Activated T-helper 1 cell treated with anti-CD3 and anti-CD28 coated beads, Interleukin-12 subunit alpha, Interleukin-12 subunit beta, Interleukin-2, Interleukin-4 antibody, amounts not matched to agents 30 ng/mL and 10 ng/mL and 1 ng/mL, durations not matched to agents 14 hours and 24 hours and 36 hours (primary cell): Measurements from ENCODE around the gene PROM1. TPM values are rescaled to one million over a fixed set of nuclear protein-coding genes. Genes with fewer than 3 reads are reported as not detected.

Experiments
- DNase-seq: peaks from one replicate; pipeline ENCODE4 v3.0.0; 2021; ENCODE audit warnings: low spot score
- H3K27ac Mint-ChIP-seq: one replicate; pipeline ENCODE4 v1.8.0; 2021; ENCODE audit warnings: mild to moderate bottlenecking, mixed read lengths
- H3K27me3 Mint-ChIP-seq: one replicate; pipeline ENCODE4 v1.8.0; 2022; ENCODE audit warnings: mild to moderate bottlenecking, moderate library complexity, mixed read lengths; ENCODE audit not compliant: insufficient read depth
- H3K36me3 Mint-ChIP-seq: one replicate; pipeline ENCODE4 v1.8.0; 2021; ENCODE audit warnings: low read depth, mixed read lengths
- H3K4me1 Mint-ChIP-seq: one replicate; pipeline ENCODE4 v1.8.0; 2021; ENCODE audit warnings: low read depth, mixed read lengths
- H3K4me3 Mint-ChIP-seq: one replicate; pipeline ENCODE4 v1.8.0; 2021; ENCODE audit warnings: mild to moderate bottlenecking, moderate library complexity, mixed read lengths
- H3K9me3 Mint-ChIP-seq: one replicate; pipeline ENCODE4 v1.8.0; 2021; ENCODE audit warnings: mixed read lengths
- intact Hi-C: fragments of 100-400 bp; cut with micrococcal nuclease; formaldehyde crosslinking; loops from one replicate; pipeline ENCODE4 v1.15.1; 2024
- total RNA-seq: library from RNA; stranded (reverse); gene quantifications from 2 replicates; pipeline ENCODE4 v1.2.3, GENCODE V29; 2022

The PROM1 gene
- total RNA-seq, 1 donor from 2014 or later, result not detected

DNA sequence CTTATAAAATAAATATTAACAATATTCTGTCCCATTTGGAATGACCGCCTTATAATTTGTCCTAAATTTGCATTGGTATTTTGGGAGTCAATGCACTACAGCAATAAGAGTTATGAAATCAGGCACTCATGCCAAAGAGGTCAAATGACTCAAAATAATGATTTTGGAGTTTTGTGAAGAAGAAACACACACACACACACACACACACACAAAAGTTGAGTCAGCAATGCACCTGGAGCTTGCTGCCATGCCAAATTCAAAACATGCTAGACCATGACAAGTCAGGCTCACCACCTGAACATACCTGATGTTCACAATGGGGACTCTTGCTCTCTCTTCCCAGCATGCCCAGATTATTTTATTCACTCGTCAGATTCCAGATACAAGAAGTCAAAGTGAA lies 56.7 kb downstream of the PROM1 start:
- Mint-ChIP-seq H3K27me3 (peaks cover 13% of the 10 kb centered on the region), H3K4me3 (no peak overlapping the region), H3K4me1 (no peaks in the 10 kb centered on the region), H3K36me3 (no peaks in the 10 kb centered on the region), H3K27ac (no peak overlapping the region), H3K9me3 (no peaks in the 10 kb centered on the region)
- no peak for DNase-seq
- intact Hi-C loops, result loop anchor here (5.0 to 10.0 kb wide), 2 partner anchors 890 to 1418 kb away; no protein-coding TSS in a partner anchor

DNA sequence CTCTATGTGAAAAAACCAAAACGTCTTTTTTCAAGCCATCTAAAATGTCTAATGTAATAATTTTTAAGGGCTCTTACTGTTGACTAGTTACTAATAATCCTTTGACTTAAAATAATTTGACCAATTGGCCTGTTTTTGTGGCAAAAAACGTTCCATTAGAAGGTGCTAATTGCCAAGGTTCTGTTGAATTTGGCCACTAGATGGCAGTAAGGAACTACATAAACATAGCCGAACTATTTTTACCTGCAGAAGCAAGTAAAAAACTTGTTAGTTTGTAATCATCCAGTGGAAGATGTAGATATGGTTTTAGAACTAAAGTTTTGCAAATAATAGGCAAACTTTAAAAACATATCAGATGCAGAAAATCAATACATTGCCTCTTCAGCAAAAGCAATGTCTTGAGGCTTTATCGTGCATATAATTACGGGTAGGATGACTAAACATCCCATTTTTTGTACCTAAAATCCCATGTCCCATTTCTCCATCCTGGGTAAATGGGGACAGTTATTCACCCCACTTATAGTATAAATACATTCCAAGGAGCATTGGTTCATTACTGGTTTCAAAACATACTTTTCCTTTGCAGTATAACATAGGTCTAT lies 57.6 kb downstream of the PROM1 start:
- Mint-ChIP-seq H3K27ac (no peak overlapping the region), H3K4me1 (no peaks in the 10 kb centered on the region), H3K4me3 (no peak overlapping the region), H3K9me3 (no peaks in the 10 kb centered on the region), H3K36me3 (no peaks in the 10 kb centered on the region), H3K27me3 (peaks cover 16% of the 10 kb centered on the region)
- peak; percentile 5 for DNase-seq
- intact Hi-C loops, result loop anchor here (1.0 to 10.0 kb wide), 4 partner anchors 173 to 1419 kb away; no protein-coding TSS in a partner anchor

DNA sequence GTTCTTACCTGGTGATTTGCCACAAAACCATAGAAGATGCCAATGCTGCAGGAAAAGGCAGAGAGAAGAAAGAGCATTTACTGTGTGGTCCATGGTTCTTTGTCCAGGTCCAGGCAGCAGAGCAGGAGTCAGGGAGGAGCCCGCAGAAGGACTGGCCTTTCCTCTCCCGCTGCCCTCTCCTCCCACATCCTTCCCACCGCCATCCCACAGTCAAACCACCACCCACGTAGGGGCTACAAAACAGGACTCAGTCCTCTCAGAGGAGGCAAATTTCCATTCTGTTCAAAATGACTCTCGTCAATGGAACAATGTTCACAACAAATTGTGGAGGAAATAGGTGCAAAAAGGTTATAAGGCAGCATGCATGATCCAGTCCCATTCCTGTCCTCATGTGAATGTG lies 58.6 kb downstream of the PROM1 start:
- no peaks in the 10 kb centered on the region for H3K36me3 Mint-ChIP-seq
- no peaks in the 10 kb centered on the region for H3K9me3 Mint-ChIP-seq
- no peak for DNase-seq
- no peak overlapping the region for H3K27ac Mint-ChIP-seq
- H3K4me1 Mint-ChIP-seq, result no peaks in the 10 kb centered on the region
- no peak overlapping the region for H3K4me3 Mint-ChIP-seq
- intact Hi-C loops, result loop anchor here (5.0 to 10.0 kb wide), 2 partner anchors 892 to 1420 kb away; no protein-coding TSS in a partner anchor
- H3K27me3 Mint-ChIP-seq, result peaks cover 20% of the 10 kb centered on the region

DNA sequence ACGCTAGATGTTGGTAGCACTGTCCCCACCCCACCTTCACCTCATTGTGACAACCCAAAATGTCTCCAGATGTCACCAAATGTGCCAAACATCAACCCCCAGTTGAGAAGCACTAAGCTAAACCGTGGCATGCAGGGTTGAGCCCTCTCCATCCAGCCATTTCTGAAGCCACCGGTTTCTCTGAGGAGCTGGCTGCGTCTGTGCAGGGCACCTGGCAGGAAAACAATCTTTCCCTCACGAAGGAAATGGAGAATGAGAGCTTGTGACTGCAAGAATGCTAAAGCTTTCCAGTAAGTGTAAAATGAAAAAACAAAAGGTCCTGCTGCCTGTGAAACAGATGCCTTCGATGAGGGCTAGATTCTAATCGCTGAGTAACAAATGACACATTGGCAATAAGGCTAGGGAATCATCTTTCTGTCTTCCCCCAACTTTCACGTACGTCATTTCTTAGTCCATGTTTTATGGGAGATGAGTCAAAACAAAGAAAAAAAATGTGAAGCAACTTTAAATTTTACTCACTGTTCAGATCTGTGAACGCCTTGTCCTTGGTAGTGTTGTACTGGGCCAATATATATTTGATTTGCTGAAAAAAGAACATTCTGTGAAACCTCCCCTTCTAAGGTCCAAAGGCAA lies 59.9 kb downstream of the PROM1 start:
- no peak overlapping the region for H3K4me3 Mint-ChIP-seq
- intact Hi-C loops, result loop anchor here (10.0 kb wide), 1 partner anchor 1421 kb away; no protein-coding TSS in a partner anchor
- no peak overlapping the region for H3K27ac Mint-ChIP-seq
- no peaks in the 10 kb centered on the region for H3K9me3 Mint-ChIP-seq
- H3K4me1 Mint-ChIP-seq, result no peaks in the 10 kb centered on the region
- peaks cover 19% of the 10 kb centered on the region for H3K27me3 Mint-ChIP-seq
- no peaks in the 10 kb centered on the region for H3K36me3 Mint-ChIP-seq
- DNase-seq, result no peak

DNA sequence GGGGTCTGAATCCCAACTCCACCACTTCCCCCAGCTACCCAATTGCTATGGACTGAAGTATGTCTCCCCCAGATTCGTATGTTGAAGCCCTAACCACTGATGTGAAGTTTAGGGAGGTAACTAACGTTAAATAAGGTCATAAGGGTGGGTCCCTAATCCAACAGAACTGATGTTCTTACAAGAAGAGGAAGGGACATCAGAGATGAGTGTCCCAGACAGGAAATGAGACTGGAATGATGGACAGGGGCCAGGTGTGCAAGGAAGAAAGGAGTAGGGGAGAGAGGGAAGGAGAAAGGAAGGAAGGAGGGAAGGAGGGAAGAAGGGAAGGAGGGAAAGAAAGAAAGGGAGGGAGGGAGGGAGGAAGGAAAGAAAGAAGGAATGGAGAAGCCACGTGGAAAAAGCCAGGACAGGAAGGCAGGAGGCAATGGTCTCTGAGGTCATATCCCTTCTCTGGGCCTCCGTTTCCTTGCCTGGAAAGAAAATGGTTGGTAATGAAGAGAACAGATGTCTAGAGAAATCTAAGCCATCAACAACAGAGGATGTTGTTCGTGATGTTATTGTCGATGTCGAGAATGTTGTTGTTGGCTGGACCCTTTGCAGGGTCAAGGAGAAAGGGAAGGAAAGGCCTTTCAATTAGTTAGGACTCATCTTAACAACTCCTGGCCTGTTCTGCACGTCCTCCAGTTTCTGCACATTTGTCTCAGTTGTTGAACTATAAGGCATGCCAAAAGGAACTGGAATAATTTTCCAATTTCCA lies 61.8 kb downstream of the PROM1 start:
- intact Hi-C loops, result loop anchor here (10.0 kb wide), 1 partner anchor 1423 kb away; no protein-coding TSS in a partner anchor
- no peak for DNase-seq
- H3K9me3 Mint-ChIP-seq, result no peaks in the 10 kb centered on the region
- H3K36me3 Mint-ChIP-seq, result no peaks in the 10 kb centered on the region
- H3K4me1 Mint-ChIP-seq, result no peaks in the 10 kb centered on the region
- H3K27me3 Mint-ChIP-seq, result peaks cover 19% of the 10 kb centered on the region
- no peak overlapping the region for H3K4me3 Mint-ChIP-seq
- no peak overlapping the region for H3K27ac Mint-ChIP-seq

DNA sequence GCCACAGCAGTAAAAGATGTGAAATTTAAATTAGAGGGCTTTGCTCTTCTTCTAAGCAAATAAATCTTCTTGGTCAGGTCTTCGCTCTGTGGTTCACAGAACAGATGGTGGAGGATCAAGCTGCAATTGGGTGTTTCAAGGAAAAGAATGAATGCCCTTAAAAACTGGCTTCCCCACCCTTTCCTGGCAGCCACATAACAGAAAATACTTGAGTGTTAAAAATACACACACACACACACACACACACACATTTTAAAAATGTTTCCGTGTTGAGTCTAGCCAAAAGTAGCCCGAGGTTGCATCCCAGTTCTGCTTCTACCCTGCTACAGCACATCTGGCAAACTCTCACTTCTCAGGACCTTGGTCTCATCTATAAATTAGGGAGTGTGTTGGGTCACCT lies 64.2 kb downstream of the PROM1 start:
- no peak for DNase-seq
- Mint-ChIP-seq H3K4me3 (no peak overlapping the region), H3K9me3 (no peaks in the 10 kb centered on the region), H3K27ac (no peak overlapping the region), H3K36me3 (no peaks in the 10 kb centered on the region), H3K4me1 (no peaks in the 10 kb centered on the region), H3K27me3 (peaks cover 14% of the 10 kb centered on the region)
- intact Hi-C loops, result loop anchor here (10.0 kb wide), 1 partner anchor 1425 kb away; no protein-coding TSS in a partner anchor

DNA sequence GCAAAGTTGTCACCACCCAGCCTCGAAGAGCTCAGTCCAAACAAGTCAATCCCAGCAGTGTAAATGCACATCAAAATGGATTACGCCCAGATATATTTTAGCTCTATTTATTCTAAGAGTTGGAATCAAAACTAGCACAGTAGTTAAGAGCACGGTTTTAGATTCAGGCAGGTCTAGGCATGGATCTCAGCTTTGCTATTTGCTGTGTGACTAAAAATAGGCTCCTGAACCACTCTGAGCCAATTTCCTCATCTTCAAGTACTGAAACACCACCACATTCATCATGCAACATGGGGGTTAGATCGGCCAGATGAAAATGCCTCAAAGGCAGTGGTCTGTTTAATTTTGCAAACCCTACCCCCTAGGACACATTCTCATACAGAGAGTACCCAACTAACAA lies 65.0 kb downstream of the PROM1 start:
- Mint-ChIP-seq H3K4me3 (no peak overlapping the region), H3K27me3 (peaks cover 16% of the 10 kb centered on the region), H3K36me3 (no peaks in the 10 kb centered on the region), H3K27ac (no peak overlapping the region), H3K9me3 (no peaks in the 10 kb centered on the region), H3K4me1 (no peaks in the 10 kb centered on the region)
- intact Hi-C loops, result no loop called here
- DNase-seq, result no peak

DNA sequence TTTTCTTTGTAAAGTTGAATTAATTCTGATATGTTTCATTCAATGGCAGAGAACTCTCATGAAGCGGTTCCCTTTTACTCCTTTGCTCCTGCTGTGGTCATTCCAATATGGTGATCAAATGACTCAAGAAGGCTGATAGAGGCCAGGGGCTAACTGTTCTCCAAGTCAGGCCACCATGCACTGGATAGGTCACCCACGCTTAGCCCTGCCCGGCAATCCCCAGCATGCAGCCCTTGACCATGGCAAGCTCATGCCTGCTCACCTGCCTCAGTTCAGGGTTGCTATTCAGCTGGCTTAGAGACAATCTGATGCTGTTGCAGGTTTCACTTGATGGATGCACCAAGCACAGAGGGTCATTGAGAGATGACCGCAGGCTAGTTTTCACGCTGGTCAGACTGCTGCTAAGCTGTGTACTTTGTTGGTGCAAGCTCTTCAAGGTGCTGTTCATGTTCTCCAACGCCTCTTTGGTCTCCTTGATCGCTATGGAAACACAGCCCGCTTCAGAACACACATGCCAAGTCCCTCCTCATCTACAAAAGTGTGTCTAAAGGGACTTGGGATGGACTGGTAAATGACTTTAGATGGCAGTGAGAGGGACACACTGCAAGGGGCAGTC lies 65.7 kb downstream of the PROM1 start:
- no peak for DNase-seq
- Mint-ChIP-seq H3K4me3 (no peak overlapping the region), H3K9me3 (no peaks in the 10 kb centered on the region), H3K4me1 (no peaks in the 10 kb centered on the region), H3K27me3 (peaks cover 18% of the 10 kb centered on the region), H3K36me3 (no peaks in the 10 kb centered on the region), H3K27ac (no peak overlapping the region)
- intact Hi-C loops, result no loop called here

DNA sequence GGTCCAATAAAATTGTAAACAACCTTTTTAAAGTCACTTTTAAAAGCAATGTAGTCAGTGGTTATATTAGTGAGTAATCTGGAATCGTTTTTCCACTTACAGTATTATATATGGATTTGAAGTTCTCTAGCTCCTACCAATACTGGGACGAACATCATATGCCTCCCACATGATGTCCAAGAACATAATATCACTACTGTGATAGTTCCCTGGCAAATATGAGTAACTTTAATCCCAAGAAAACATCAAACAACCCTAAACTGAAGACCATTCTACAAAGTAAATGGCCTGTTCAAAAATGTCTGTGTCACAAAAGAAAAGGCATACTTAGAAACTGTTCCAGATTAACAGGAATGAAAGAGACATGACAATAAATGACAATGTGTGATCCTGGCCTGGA lies 67.3 kb downstream of the PROM1 start:
- no peaks in the 10 kb centered on the region for H3K4me1 Mint-ChIP-seq
- H3K36me3 Mint-ChIP-seq, result no peaks in the 10 kb centered on the region
- H3K4me3 Mint-ChIP-seq, result no peak overlapping the region
- no peaks in the 10 kb centered on the region for H3K9me3 Mint-ChIP-seq
- no peak for DNase-seq
- H3K27ac Mint-ChIP-seq, result no peak overlapping the region
- peaks cover 18% of the 10 kb centered on the region for H3K27me3 Mint-ChIP-seq
- intact Hi-C loops, result no loop called here

DNA sequence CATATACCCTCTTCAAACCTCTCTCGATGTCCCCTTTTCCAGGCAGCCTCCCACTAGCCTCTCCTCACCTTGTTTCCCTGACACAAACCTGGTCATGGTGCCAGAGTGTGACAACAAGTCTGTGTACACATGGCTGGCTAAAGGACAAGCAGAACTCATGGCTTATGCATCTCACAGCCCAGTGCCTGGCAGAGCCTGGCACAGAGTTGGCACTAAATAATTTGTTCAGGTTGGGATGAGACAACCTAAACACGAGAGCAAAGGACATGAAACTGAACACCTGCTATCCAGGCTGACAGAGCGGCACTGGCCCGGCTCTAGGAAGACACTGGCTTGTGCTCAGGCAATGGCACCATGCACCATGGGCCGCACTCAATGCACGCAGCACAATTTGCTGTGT lies 72.7 kb downstream of the PROM1 start:
- Mint-ChIP-seq H3K27me3 (peaks cover 13% of the 10 kb centered on the region), H3K9me3 (no peaks in the 10 kb centered on the region), H3K4me1 (no peaks in the 10 kb centered on the region), H3K27ac (no peak overlapping the region), H3K4me3 (no peak overlapping the region), H3K36me3 (no peaks in the 10 kb centered on the region)
- DNase-seq, result no peak
- intact Hi-C loops, result no loop called here

DNA sequence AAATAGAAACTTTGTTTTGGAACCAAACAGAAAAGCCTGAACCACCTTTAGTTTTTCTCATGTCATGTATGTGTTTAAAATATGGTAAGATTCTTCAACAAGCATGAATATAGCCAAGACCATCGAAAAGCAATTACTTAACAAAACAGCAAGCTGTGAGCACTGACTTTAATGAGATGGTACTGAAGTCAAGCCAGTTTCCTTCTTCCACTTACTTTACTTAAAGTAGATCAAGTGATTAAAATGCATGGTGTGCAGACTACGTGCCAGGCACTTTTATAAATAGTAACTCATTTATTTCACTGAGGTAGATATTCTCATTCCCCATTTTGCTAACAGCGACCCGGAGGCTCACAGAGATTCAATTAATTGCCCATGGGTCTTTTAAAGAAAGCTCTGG lies 74.7 kb downstream of the PROM1 start:
- H3K27me3 Mint-ChIP-seq, result peaks cover 16% of the 10 kb centered on the region
- no peak overlapping the region for H3K27ac Mint-ChIP-seq
- no peak for DNase-seq
- no peak overlapping the region for H3K4me3 Mint-ChIP-seq
- H3K9me3 Mint-ChIP-seq, result no peaks in the 10 kb centered on the region
- H3K36me3 Mint-ChIP-seq, result no peaks in the 10 kb centered on the region
- intact Hi-C loops, result no loop called here
- no peaks in the 10 kb centered on the region for H3K4me1 Mint-ChIP-seq

DNA sequence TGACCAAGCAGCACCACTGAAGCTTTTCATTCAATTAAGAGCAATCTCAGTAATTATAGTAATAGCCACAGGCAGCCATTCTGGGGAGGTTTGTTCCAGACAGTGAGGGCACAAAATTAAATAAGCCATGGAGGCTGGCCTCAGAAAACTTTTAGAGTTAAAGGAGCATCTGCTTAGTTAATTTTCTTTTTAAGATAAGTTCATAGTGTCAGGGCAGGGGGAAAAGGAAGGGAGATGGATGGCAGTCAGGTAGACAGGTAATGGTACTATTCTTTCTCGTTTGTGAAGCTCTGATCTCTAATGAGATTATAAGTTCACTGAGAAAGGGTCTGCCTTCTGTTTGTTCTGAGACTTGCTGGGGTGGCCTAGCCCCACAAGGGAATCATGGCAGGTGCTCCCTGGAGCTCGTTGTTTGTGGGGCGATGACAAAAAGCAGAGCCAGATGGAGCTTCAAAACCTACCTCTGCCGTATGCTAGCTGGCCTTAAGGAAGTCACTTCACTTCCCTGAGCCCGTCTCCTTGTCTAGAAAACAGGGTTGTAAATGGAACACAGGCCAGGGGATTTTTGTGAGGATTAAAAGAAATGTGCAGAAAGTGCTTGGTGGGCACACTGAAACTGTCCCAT lies 76.2 kb downstream of the PROM1 start:
- H3K36me3 Mint-ChIP-seq, result no peaks in the 10 kb centered on the region
- no peaks in the 10 kb centered on the region for H3K4me1 Mint-ChIP-seq
- peaks cover 9% of the 10 kb centered on the region for H3K27me3 Mint-ChIP-seq
- no peak overlapping the region for H3K27ac Mint-ChIP-seq
- H3K4me3 Mint-ChIP-seq, result no peak overlapping the region
- intact Hi-C loops, result no loop called here
- no peak for DNase-seq
- H3K9me3 Mint-ChIP-seq, result no peaks in the 10 kb centered on the region
